CD1c-positive myeloid dendritic cell (primary cell): ENCODE results near the gene SLC27A1.
"Not testable (repeated sequence)": the region's sequence is repeated elsewhere in the genome, so short reads cannot be mapped to it uniquely, and the experiment has no call there.

Experiments used
- DNase-seq: peaks from one replicate; pipeline ENCODE4 v3.0.0-alpha.2; 2016; ENCODE audit errors: extremely low spot score

SLC27A1 gene

DNA sequence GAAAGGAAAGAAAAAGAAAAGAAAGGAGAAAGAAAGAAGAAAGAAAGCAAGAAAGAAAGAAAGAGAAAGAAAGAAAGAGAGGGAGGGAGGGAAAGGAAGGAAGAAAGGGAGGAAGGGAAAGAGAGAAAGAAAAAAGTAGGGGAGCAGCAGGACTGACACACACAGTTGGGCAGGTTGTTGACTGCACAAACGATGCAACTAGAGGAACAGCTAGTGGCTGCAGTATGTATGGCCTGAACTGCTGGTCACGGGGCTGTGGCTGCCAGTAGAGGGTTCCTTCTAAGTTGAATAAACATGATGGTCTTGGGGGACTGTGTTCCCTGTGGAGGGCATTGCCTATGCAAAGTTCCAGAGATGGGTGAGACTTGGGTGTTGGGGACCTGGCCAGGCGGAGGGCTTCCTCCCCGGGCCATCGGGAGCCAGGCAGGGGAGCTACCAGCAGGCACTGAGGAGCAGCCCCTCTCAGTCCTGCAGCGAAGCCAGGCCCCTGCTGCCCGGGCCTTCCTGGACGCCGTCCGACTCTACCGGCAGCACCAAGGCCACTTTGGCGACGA lies 68.4 kb downstream of the SLC27A1 start:
- DNase-seq = no peak

- peak; percentile 98 for DNase-seq
Measured at GRCh38 chr19:17539238-17540117, 69.2 kb downstream of the SLC27A1 start.

DNA sequence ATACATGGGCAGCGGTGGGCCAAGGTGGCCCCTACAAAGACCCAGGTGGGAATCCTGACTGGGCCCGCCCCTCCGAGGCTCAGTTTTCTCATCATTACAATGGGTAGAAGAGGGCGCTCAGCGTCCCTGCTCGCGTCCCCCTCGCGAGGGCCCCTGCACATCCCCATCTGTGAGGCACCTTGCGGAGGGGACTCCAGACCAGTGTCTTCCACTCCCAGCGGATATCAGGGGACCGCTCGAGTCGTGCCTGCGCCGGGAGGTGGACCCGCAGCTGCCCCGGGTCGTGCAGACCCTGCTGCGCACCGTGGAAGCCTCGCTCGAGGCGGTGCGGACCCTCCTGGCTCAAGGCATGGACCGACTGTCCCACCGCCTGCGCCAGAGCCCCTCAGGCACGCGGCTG lies 69.8 kb downstream of the SLC27A1 start:
- no peak for DNase-seq

GRCh38 chr19:17541184-17541759 lies 70.9 kb downstream of the SLC27A1 start:
- no peak for DNase-seq

DNA sequence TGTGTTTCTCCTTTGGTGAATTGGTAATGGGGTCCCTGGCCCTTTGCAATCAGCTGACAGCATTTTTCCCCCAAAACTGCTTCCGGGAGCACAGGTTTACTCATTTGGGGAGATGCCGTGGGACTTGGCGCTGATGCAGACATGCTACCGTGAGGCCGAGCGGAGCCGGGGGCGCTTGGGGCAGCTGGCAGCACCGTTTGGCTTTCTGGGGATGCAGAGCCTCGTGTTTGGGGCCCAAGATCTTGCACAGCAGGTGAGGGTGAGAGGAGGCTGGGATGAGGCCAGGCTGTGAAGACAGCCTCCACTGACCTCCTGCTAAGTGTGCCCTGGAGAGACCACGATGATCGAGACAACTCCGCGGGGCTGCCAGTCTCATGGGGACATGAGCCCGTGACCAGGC lies 71.7 kb downstream of the SLC27A1 start:
- no peak for DNase-seq

DNA sequence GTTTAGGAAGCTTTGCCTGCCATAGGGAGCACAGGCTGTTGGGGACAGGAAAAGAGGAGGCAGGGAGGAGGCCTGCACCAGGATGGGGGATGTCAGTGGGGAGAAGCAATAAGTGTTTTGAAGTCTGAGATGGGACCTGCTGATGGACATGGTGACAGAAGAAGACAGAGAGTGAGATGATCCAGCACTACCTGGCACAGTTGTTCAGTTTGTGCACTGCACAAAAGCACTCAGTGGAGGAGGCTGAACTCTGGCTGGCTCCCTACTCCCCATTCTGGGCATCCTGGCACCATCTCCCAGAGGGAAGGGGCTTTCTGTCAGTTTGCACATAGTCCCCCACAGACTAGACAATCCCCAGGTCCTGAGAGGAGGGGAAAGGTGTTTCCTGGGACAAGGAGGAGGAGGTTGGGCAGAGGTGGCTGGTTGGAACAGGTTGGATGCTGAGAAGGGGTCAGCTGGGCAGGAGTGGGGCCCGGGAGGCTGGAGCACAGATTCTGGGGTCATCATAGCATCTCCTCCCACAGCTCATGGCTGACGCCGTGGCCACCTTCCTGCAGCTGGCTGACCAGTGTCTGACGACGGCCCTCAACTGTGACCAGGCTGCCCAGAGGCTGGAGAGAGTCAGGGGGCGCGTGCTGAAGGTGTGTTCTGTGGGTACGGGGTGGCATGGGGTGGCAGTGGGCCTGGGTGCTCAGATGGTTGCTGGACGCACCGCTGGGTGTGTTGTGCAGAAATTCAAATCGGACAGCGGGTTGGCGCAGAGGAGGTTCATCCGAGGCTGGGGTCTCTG lies 72.7 kb downstream of the SLC27A1 start:
- DNase-seq = no peak

DNA sequence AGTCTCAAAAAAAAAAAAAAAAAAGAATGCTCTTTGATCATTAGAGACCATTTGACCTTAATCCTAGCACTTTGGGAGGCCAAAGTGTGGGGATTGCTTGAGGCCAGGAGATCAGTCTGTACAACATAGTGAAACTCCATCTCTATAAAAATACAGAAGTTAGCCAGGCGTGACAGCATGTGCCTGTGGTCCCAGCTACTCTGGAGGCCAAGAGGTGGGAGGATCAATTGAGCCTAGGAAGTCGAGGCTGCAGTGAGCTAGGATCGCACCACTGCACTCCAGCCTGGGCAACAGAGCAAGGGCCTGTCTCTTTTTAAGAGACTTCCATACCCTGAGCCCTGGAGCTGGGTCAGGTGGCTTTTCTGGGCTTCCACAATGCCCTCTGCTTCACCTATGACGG lies 73.7 kb downstream of the SLC27A1 start:
- peak; percentile 57 for DNase-seq

GRCh38 chr19:17544418-17544817 lies 74.1 kb downstream of the SLC27A1 start:
- DNase-seq = peak; percentile 31

DNA sequence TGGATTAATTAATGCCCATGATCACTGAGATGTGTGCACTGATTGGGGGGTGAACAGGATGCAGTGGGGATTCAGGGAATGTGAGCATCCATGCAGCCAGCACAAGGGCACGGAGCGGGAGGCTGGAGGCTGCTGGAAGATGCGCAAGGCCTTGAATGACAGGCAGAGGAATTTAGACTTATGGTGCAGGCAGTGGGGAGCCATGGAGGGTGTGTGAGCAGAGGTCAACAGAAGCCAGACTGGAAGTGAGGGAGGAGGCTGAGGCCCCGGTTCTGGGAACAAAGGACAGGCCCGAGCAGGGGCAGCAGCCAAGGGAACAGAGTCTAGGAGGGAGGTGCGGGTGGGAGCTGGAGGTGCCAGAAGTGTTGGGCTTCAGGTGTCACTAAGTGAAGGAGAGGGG lies 77.8 kb downstream of the SLC27A1 start:
- DNase-seq = no peak

GRCh38 chr19:17549085-17549740 lies 78.9 kb downstream of the SLC27A1 start:
- DNase-seq = no peak

DNA sequence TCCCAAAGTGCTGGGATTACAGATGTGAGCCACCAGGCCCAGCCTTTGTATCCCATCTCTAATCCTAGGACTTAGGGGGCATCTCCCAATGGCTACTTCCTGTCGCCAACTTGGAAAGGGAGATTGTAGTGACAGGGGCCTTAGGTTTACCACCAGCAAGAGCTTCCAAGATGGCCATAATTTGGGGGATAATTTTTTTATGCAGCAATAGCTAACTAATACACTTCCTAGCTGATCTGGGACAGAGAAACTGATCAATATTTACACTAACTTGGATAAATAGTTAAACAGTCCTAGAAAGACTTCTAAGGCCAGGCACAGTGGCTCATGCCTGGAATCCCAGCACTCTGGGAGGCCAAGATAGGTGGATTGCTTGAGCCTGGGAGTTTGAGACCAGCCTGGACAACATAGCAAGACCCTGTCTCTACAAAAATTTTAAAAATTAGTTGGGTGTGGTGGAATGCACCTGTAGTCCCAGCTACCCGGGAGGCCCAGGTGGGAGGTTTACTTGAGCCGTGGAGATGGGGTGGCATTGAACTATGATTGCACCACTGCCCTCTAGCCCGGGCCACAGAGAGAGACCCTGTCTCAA lies 79.8 kb downstream of the SLC27A1 start:
- no peak for DNase-seq

DNA sequence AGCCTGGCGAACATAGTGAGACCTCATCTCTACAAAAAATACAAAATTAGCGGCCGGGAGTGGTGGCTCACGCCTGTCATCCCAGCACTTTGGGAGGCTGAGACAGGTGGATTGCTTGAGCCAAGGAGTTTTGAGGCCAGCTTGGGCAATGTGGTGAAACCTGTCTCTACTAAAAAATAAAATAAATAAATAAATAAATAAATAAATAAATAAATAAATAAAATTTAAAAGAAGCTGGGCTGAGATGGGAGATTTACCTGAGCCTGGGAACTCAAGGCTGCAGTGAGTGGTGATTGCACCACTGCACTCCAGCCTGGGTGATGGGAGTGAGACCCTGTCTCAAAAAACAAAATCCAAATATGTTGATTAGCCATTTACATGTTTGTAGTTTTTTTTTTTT lies 82.4 kb downstream of the SLC27A1 start:
- DNase-seq = not testable (repeated sequence)

- no peak for DNase-seq
Measured at GRCh38 chr19:17553256-17553655, 82.9 kb downstream of the SLC27A1 start.

GRCh38 chr19:17554968-17555479 lies 84.7 kb downstream of the SLC27A1 start:
- DNase-seq = no peak

- DNase-seq = peak; percentile 100
Measured at GRCh38 chr19:17555480-17555928, 85.2 kb downstream of the SLC27A1 start, which contains the start of gene COLGALT1. COLGALT1 (plus strand) TSS chr19:17555649; CDS start chr19:17555714, 65 bp downstream.
